HCT116 (cell line): ENCODE measurements around the gene ECEL1. TPM values are rescaled to one million over a fixed set of nuclear protein-coding genes. Genes with fewer than 3 reads are reported as not detected.

Experiments used
- ATAC-seq: fragments of 200-7000 bp; cut with Tn5 transposase; 2 replicates; pipeline ENCODE4 v1.9.1; 2020; ENCODE audit warnings: mild to moderate bottlenecking, moderate library complexity
- BruUV-seq: library from RNA; stranded (reverse); fragments of 400-500 nt; replicated peaks from 2 replicates; lab custom pipeline; 2021; lab: Mats Ljungman, UMichigan
- CTCF ChIA-PET: fragments of 300-600 bp; sonication (Branson Sonifier 250); formaldehyde crosslinking; loops from one replicate; lab custom pipeline; 2021; ENCODE audit warnings: antibody characterized with exemption; lab: Charles Lee
- POLR2A ChIA-PET: fragments of 300-600, 350-600 bp; sonication (Branson Sonifier 250); formaldehyde crosslinking; loops from one replicate; lab custom pipeline; 2021; ENCODE audit warnings: antibody characterized with exemption; lab: Charles Lee
- RAD21 ChIA-PET, 2 experiments: fragments of 300-600 bp; sonication (Branson Sonifier 250); formaldehyde crosslinking; loops; one replicate each; lab custom pipeline; 2023; ENCODE audit warnings: low total read pairs in 2 of 2; ENCODE audit not compliant: uncharacterized antibody in 2 of 2, unreplicated experiment in 2 of 2, low non-redundant PET in 1 of 2; lab: Charles Lee
- DNase-seq: peaks from one replicate; pipeline ENCODE4 v3.0.0-alpha.2; 2010; ENCODE audit warnings: low read depth, low spot score
- H2AFZ ChIP-seq: fragments of 200-600 bp; shearing (Covaris generic), sonication (generic); 2 replicates; pipeline ENCODE4 v1.6.1; 2017; ENCODE audit warnings: low read depth, mixed run types, mixed read lengths, antibody characterized with exemption, low read length; ENCODE audit not compliant: poor library complexity, severe bottlenecking
- H3K27ac ChIP-seq: 2 replicates; pipeline ENCODE4 v1.5.1; 2012; ENCODE audit warnings: low read depth, low read length
- H3K27me3 ChIP-seq: fragments of 200-600 bp; sonication (generic); 2 replicates; pipeline ENCODE4 v1.6.1; 2016; ENCODE audit warnings: mixed run types, low read length, mixed read lengths; ENCODE audit not compliant: insufficient read depth
- H3K36me3 ChIP-seq, 2 experiments: fragments of 200-500 bp in 1 of 2; fragments of 200-600 bp in 1 of 2; sonication (Bioruptor generic) in 1 of 2; sonication (generic) in 1 of 2; 2 replicates each; pipeline versions ENCODE4 v1.5.1 to v1.6.1; 2014 to 2016; ENCODE audit warnings: low read length in 2 of 2, inconsistent platforms in 1 of 2, mixed read lengths in 1 of 2, mixed run types in 1 of 2; ENCODE audit not compliant: insufficient read depth in 2 of 2, control insufficient read depth in 1 of 2
- H3K4me1 ChIP-seq, 2 experiments: fragments of 200-600 bp in 1 of 2; sonication (generic) in 1 of 2; 2 replicates each; pipeline versions ENCODE4 v1.5.1 to v1.6.1; 2012 to 2017; ENCODE audit warnings: low read length in 2 of 2, inconsistent platforms in 1 of 2, mild to moderate bottlenecking in 1 of 2, mixed read lengths in 1 of 2, mixed run types in 1 of 2, moderate library complexity in 1 of 2; ENCODE audit not compliant: insufficient read depth in 2 of 2, control insufficient read depth in 1 of 2
- H3K4me2 ChIP-seq: fragments of 200-600 bp; sonication (generic); 2 replicates; pipeline ENCODE4 v1.6.1; 2017; ENCODE audit warnings: mixed run types, low read length, mixed read lengths
- H3K4me3 ChIP-seq, 2 experiments: fragments of 200-600 bp in 1 of 2; sonication (generic) in 1 of 2; replicated peaks in 1 of 2; 2 replicates each; pipeline ENCODE4 v1.5.1; 2011 to 2016; ENCODE audit warnings: low read length in 2 of 2, control low read depth in 1 of 2, low read depth in 1 of 2, mild to moderate bottlenecking in 1 of 2, mixed read lengths in 1 of 2, mixed run types in 1 of 2
- H3K79me2 ChIP-seq: fragments of 200-600 bp; sonication (generic); 2 replicates; pipeline ENCODE4 v1.6.1; 2017; ENCODE audit warnings: mild to moderate bottlenecking, mixed run types, low read length, moderate library complexity, mixed read lengths; ENCODE audit not compliant: insufficient read depth
- H3K9ac ChIP-seq: fragments of 200-600 bp; sonication (generic); 2 replicates; pipeline ENCODE4 v1.6.1; 2016; ENCODE audit warnings: low read length, mixed read lengths
- H3K9me2 ChIP-seq: fragments of 200-600 bp; sonication (generic), shearing (Covaris generic); 2 replicates; pipeline ENCODE4 v1.6.1; 2017; ENCODE audit warnings: mixed run types, mild to moderate bottlenecking, moderate library complexity; ENCODE audit not compliant: insufficient read depth
- H3K9me3 ChIP-seq, 2 experiments: fragments of 200-500 bp in 1 of 2; fragments of 200-600 bp in 1 of 2; sonication (Bioruptor generic) in 1 of 2; sonication (generic) in 1 of 2; 2 replicates each; pipeline ENCODE4 v1.6.1; 2014 to 2017; ENCODE audit warnings: low read length in 2 of 2, mixed read lengths in 2 of 2, inconsistent platforms in 1 of 2, low read depth in 1 of 2, mild to moderate bottlenecking in 1 of 2, mixed run types in 1 of 2, moderate library complexity in 1 of 2; ENCODE audit not compliant: control insufficient read depth in 1 of 2, insufficient read depth in 1 of 2
- H4K20me1 ChIP-seq: fragments of 200-600 bp; sonication (generic), shearing (Covaris generic); 2 replicates; pipeline ENCODE4 v1.6.1; 2017; ENCODE audit warnings: mixed run types, mild to moderate bottlenecking, moderate library complexity; ENCODE audit not compliant: insufficient read depth
- CTCF ChIP-seq, 3 experiments: fragments of 200-600 bp in 1 of 3; sonication (generic) in 1 of 3; IDR thresholded peaks in 2 of 3; conservative IDR thresholded peaks in 1 of 3; 2 replicates each; pipeline ENCODE4 v1.5.1; 2012 to 2017; ENCODE audit warnings: low read depth in 2 of 3, low read length in 2 of 3, antibody characterized with exemption in 1 of 3, borderline replicate concordance in 1 of 3, control low read depth in 1 of 3, mild to moderate bottlenecking in 1 of 3, mixed read lengths in 1 of 3, mixed run types in 1 of 3, moderate library complexity in 1 of 3; ENCODE audit not compliant: insufficient read depth in 1 of 3
- POLR2AphosphoS5 ChIP-seq: IDR thresholded peaks from 2 replicates; pipeline ENCODE4 v1.6.1; 2011; ENCODE audit warnings: mild to moderate bottlenecking, low read depth, low read length, moderate library complexity
- REST ChIP-seq: IDR thresholded peaks from 2 replicates; pipeline ENCODE4 v1.6.1; 2012; ENCODE audit warnings: low read depth
- intact Hi-C: fragments of 100-400 bp; cut with micrococcal nuclease; formaldehyde crosslinking; loops from 2 replicates; pipeline ENCODE4 v1.10.0; 2022
- total RNA-seq: library from RNA; stranded (reverse); gene quantifications from one replicate; pipeline ENCODE4 v1.2.1, GENCODE V29; 2021; ENCODE audit not compliant: unreplicated experiment

The ECEL1 gene
- total RNA-seq, 1 experiment from 2014 or later = not detected

GRCh38 chr2:232511336-232511890 is 23.8 kb upstream of the ECEL1 start:
- Histone ChIP-seq H3K9ac (no peak overlapping the region), H3K4me2 (no peak overlapping the region), H3K79me2 (no peaks in the 10 kb centered on the region), H4K20me1 (no peaks in the 10 kb centered on the region), H3K4me1 (no peaks in the 10 kb centered on the region), H3K36me3 (no peaks in the 10 kb centered on the region), H3K27me3 (no peaks in the 10 kb centered on the region), H3K4me3 (no peak overlapping the region), H3K27ac (no peak overlapping the region), H3K9me3 (no peaks in the 10 kb centered on the region), H3K9me2 (no peaks in the 10 kb centered on the region), H2AFZ (no peak overlapping the region)
- POLR2A ChIA-PET = no interaction called here
- DNase-seq (no peak), ATAC-seq (no peak)
- intact Hi-C loops = no loop called here
- CTCF ChIA-PET = interaction anchor here (1.2 kb wide), 1 partner anchor 611 kb away, joined by 3 read pairs; no protein-coding TSS in a partner anchor
- RAD21 ChIA-PET = no interaction called here
- no TSS peak for BruUV-seq
- TF ChIP-seq REST (no peak), POLR2AphosphoS5 (no peak), CTCF (IDR thresholded peaks at IDR 0.05 in 2 of 3, conservative IDR thresholded peaks at IDR 0.05 in 1 of 3; ENCODE audit: borderline replicate concordance in 1 of 3, insufficient read depth in 1 of 3, low read depth in 2 of 3, low read length in 2 of 3) (no peak)
